Measurements from ENCODE around the gene ADAMTS3.

ADAMTS3 gene

DNA sequence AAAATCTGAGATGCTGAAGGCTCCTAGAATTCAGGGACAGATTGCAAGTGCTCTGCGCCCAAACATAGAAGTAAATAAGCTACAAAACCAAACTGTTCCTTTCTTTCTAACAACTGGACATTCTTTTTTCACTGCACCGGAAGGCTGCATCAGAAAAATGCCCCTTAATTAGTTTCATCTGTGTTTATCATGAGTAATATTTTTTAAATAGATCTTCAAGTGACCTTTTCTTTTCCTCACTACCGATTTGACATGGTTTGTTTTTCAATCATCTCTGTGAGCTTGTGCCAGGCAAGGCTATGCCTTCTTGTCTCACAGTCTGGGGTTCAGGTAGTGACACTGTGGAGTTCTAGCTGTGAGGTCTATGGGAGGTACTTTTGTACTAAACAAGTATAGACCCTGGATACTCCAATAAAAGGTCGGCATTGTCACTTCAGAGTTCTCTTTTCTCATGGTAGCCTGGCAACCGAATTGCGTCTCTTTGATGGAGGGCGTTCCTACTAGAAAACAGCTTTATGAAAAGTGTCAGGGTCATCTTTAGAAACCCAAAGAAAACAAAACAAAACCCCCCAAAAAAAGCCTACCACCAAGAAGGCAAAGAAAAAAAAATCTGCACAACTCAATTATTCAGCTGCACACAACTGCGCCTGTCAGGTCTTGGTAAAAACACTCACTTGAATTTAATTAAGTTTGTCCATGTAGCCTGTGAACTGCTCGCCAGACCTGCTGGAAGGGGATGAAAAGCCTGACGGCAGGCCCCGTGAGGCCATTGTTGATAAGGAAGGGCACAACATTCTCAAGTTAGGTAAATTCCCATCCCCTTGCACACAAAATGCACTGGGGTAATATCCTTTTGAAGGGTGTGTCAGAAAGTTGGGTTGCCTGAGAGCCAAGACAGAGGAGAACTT, 22.8 kb upstream of the ADAMTS3 start:
- CTCF ChIA-PET = no interaction called here
- TF ChIP-seq, protein P1, sequence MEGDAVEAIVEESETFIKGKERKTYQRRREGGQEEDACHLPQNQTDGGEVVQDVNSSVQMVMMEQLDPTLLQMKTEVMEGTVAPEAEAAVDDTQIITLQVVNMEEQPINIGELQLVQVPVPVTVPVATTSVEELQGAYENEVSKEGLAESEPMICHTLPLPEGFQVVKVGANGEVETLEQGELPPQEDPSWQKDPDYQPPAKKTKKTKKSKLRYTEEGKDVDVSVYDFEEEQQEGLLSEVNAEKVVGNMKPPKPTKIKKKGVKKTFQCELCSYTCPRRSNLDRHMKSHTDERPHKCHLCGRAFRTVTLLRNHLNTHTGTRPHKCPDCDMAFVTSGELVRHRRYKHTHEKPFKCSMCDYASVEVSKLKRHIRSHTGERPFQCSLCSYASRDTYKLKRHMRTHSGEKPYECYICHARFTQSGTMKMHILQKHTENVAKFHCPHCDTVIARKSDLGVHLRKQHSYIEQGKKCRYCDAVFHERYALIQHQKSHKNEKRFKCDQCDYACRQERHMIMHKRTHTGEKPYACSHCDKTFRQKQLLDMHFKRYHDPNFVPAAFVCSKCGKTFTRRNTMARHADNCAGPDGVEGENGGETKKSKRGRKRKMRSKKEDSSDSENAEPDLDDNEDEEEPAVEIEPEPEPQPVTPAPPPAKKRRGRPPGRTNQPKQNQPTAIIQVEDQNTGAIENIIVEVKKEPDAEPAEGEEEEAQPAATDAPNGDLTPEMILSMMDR (IDR thresholded peaks at IDR 0.05; ENCODE audit: insufficient read depth, low read length, missing control alignments) = no peak
- no peak overlapping the region for H3K4me3 ChIP-seq (ENCODE audit: low read depth, low read length)
- POLR2A ChIA-PET = no interaction called here
- DNase-seq (ENCODE audit: low read depth, low spot score) = no peak

DNA sequence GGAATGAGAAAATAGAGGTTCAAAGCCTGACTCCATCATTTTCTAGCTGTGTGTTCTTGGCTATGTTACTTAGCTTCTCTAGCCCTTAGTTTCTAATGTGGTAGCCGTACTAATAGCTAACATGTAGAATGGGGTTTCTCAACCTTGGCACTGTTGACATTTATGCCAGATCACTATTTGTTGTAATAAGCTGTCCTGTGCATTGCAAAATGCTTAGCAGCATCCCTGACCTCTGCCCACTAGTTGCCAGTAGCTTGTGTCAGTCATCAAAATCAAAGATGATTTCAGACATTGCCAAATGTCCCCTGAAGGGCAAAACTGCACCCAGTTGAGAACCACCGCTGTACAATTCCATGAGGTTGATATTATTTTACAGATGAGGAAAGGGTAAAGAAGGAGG, 18.3 kb upstream of the ADAMTS3 start:
- H3K4me3 ChIP-seq (ENCODE audit: low read depth, low read length) = no peak overlapping the region
- ChIA-PET CTCF (no interaction called here), POLR2A (no interaction called here)
- no peak for DNase-seq (ENCODE audit: low read depth, low spot score)
- TF ChIP-seq, protein P1 (IDR thresholded peaks at IDR 0.05; ENCODE audit: insufficient read depth, low read length, missing control alignments) = no peak

DNA sequence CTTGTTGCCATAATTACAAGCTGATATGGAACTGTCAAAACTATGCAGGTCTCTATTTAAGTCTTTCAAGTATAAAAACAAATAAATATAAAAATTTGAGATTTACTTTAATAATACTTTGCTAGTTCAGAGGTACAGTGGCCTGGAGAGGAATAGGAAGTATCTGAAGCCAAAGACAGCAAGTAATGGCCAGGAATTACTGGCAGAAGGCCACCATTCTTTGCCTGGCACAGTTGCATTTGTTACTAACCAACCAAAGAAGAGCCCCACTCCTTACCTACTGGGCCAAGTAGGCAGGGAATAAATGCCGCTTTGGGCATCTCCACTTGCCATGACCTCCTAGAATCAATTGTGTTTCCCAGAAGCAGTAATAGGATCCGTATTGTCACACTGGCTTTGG, 13.8 kb upstream of the ADAMTS3 start:
- POLR2A ChIA-PET = no interaction called here
- TF ChIP-seq, protein P1 (IDR thresholded peaks at IDR 0.05; ENCODE audit: insufficient read depth, low read length, missing control alignments) = no peak
- no peak for DNase-seq (ENCODE audit: low read depth, low spot score)
- CTCF ChIA-PET = interaction anchor here (1.0 kb wide), 1 partner anchor 15 kb away, joined by 3 read pairs; no protein-coding TSS in a partner anchor
- no peak overlapping the region for H3K4me3 ChIP-seq (ENCODE audit: low read depth, low read length)

DNA sequence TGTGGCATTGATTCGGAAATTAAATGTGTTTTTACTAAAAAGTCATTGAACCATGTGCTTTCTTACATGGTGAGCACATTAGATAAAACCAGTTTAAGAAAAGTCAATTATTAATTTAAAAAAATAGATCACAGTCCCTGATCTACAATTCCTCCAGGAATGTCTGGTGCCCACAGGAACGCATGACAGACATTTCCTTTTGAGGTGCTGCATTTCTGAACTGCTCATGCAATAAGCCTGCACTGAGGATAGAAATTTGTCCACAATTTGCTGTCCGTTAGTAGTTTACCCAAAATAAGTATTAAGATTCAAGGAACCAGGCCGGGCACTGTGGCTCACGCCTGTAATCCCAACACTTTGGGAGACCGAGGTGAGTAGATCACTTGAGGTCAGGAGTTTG, 8.2 kb upstream of the ADAMTS3 start:
- ChIA-PET POLR2A (no interaction called here), CTCF (no interaction called here)
- no peak overlapping the region for H3K4me3 ChIP-seq (ENCODE audit: low read depth, low read length)
- TF ChIP-seq, protein P1 (IDR thresholded peaks at IDR 0.05; ENCODE audit: insufficient read depth, low read length, missing control alignments) = no peak
- no peak for DNase-seq (ENCODE audit: low read depth, low spot score)

DNA sequence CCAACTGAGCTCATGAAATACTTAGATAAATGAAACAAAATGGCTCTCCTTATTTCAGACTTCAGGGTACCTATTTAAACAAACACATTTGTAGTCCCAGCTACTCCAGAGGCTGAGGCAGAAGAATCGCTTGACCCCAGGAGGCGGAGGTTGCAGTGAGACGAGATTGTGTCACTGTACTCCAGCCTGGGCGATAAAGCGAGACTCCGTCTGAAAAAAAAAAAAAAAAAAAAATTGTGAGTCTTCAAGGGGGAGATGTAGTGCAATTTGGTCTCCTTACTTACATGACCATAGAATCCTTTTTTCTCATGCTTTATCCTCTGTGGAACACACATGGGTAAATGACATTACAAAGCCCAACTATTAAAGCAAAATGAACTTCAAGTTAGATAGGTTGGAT, 2.3 kb upstream of the ADAMTS3 start:
- POLR2A ChIA-PET = no interaction called here
- TF ChIP-seq, protein P1 (IDR thresholded peaks at IDR 0.05; ENCODE audit: insufficient read depth, low read length, missing control alignments) = no peak
- no peak overlapping the region for H3K4me3 ChIP-seq (ENCODE audit: low read depth, low read length)
- no peak for DNase-seq (ENCODE audit: low read depth, low spot score)
- CTCF ChIA-PET = no interaction called here

DNA sequence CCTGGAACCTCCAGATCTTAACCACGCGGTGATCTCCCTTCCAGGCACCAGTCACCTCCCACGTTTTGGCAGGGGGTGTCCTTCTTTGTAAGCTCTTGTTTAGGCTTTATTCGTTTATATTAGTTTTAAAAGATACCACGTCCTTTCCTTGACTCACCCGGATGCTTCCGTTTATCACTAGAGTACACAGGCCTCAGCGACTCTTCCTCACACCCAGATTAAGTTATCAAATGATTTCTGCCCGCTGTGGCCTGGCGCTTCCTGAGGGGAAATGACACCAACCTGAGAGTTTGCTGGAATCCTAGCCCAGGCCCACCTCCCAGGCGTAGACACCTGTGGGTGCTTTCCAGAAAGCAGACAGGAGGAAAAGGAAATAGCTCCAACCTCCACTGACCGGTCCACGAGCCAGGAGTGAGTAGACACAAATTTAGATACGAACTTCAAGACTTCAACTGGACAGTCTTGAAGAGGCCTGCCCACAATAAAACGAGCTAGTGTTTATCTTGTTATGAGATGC, 756 bp upstream of the ADAMTS3 start:
- ChIA-PET POLR2A (no interaction called here), CTCF (no interaction called here)
- DNase-seq (ENCODE audit: low read depth, low spot score) = no peak
- peak overlapping the region; percentile 66 for H3K4me3 ChIP-seq (ENCODE audit: low read depth, low read length)
- TF ChIP-seq, protein P1 (IDR thresholded peaks at IDR 0.05; ENCODE audit: insufficient read depth, low read length, missing control alignments) = no peak

Data from AG04449 (cell line).